DOHH2 (cell line): ENCODE results near the gene CCDC12.

ENCODE experiments used
- H3F3A ChIP-seq: fragments of 200-600 bp; sonication (generic), shearing (Covaris generic); 2 replicates; pipeline ENCODE4 v1.6.0; 2016; ENCODE audit warnings: antibody characterized with exemption, mild to moderate bottlenecking; ENCODE audit not compliant: control insufficient read depth, insufficient read depth
- H3K27ac ChIP-seq: fragments of 200-600 bp; sonication (generic); 2 replicates; pipeline ENCODE4 v1.5.1; 2014; ENCODE audit warnings: low read depth, mild to moderate bottlenecking, low read length, moderate library complexity
- H3K27me3 ChIP-seq: fragments of 200-600 bp; sonication (generic); 2 replicates; pipeline ENCODE4 v1.6.1; 2014; ENCODE audit warnings: mild to moderate bottlenecking, low read length, mixed read lengths; ENCODE audit not compliant: control insufficient read depth
- H3K36me3 ChIP-seq: fragments of 200-600 bp; sonication (generic); 2 replicates; pipeline ENCODE4 v1.6.1; 2014; ENCODE audit warnings: mild to moderate bottlenecking, low read length, moderate library complexity, mixed read lengths; ENCODE audit not compliant: control insufficient read depth
- H3K4me1 ChIP-seq: fragments of 200-600 bp; sonication (generic); 2 replicates; pipeline ENCODE4 v1.6.1; 2014; ENCODE audit warnings: mild to moderate bottlenecking, low read length, mixed read lengths; ENCODE audit not compliant: control insufficient read depth
- H3K4me2 ChIP-seq: fragments of 200-600 bp; sonication (generic); 2 replicates; pipeline ENCODE4 v1.6.0; 2014; ENCODE audit warnings: mild to moderate bottlenecking, low read length, moderate library complexity
- H3K4me3 ChIP-seq: fragments of 200-600 bp; sonication (generic); 2 replicates; pipeline ENCODE4 v1.5.1; 2014; ENCODE audit warnings: mild to moderate bottlenecking, low read length, mixed read lengths
- H3K79me2 ChIP-seq: fragments of 200-600 bp; sonication (generic); 2 replicates; pipeline ENCODE4 v1.6.1; 2014; ENCODE audit warnings: mild to moderate bottlenecking, low read length, mixed read lengths; ENCODE audit not compliant: control insufficient read depth
- H3K9me2 ChIP-seq: fragments of 200-600 bp; sonication (generic); replicated peaks from 2 replicates; pipeline ENCODE4 v1.6.1; 2014; ENCODE audit warnings: mild to moderate bottlenecking, low read length, mixed read lengths; ENCODE audit not compliant: control insufficient read depth
- H3K9me3 ChIP-seq: fragments of 200-600 bp; sonication (generic); 2 replicates; pipeline ENCODE4 v1.6.1; 2014; ENCODE audit warnings: antibody characterized with exemption, low read length, mixed read lengths; ENCODE audit not compliant: control insufficient read depth, insufficient read depth
- H4K20me1 ChIP-seq: fragments of 200-600 bp; sonication (generic); 2 replicates; pipeline ENCODE4 v1.6.0; 2014; ENCODE audit warnings: low read depth, mild to moderate bottlenecking, antibody characterized with exemption, low read length, moderate library complexity; ENCODE audit not compliant: control insufficient read depth, insufficient read depth
- EZH2phosphoT487 ChIP-seq: fragments of 200-600 bp; sonication (generic); IDR thresholded peaks from 2 replicates; pipeline ENCODE4 v1.6.1; 2017; ENCODE audit warnings: borderline replicate concordance, mild to moderate bottlenecking, antibody characterized with exemption, low read length, moderate library complexity, mixed read lengths
- TF ChIP-seq, protein P1 (sequence below): fragments of 200-600 bp; sonication (generic); IDR thresholded peaks from one replicate; pipeline ENCODE4 v1.5.1; 2014; ENCODE audit warnings: antibody characterized with exemption, mild to moderate bottlenecking, low read depth, low read length; ENCODE audit not compliant: poor library complexity, severe bottlenecking

Gene CCDC12

GRCh38 chr3:46948830-46949671 lies 27.5 kb downstream of the CCDC12 start:
- no peaks in the 10 kb centered on the region for H3F3A ChIP-seq
- TF ChIP-seq, protein P1, sequence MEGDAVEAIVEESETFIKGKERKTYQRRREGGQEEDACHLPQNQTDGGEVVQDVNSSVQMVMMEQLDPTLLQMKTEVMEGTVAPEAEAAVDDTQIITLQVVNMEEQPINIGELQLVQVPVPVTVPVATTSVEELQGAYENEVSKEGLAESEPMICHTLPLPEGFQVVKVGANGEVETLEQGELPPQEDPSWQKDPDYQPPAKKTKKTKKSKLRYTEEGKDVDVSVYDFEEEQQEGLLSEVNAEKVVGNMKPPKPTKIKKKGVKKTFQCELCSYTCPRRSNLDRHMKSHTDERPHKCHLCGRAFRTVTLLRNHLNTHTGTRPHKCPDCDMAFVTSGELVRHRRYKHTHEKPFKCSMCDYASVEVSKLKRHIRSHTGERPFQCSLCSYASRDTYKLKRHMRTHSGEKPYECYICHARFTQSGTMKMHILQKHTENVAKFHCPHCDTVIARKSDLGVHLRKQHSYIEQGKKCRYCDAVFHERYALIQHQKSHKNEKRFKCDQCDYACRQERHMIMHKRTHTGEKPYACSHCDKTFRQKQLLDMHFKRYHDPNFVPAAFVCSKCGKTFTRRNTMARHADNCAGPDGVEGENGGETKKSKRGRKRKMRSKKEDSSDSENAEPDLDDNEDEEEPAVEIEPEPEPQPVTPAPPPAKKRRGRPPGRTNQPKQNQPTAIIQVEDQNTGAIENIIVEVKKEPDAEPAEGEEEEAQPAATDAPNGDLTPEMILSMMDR = no peak
- TF ChIP-seq EZH2phosphoT487 = no peak
- H3K9me3 ChIP-seq = no peaks in the 10 kb centered on the region
- no peaks in the 10 kb centered on the region for H3K9me2 ChIP-seq
- H3K79me2 ChIP-seq = peaks cover 98% of the 10 kb centered on the region
- H3K27ac ChIP-seq = no peak overlapping the region
- H3K4me1 ChIP-seq = peaks cover 44% of the 10 kb centered on the region
- H3K4me2 ChIP-seq = no peak overlapping the region
- H3K36me3 ChIP-seq = peaks cover 71% of the 10 kb centered on the region
- peaks cover 46% of the 10 kb centered on the region for H4K20me1 ChIP-seq
- no peaks in the 10 kb centered on the region for H3K27me3 ChIP-seq
- no peak overlapping the region for H3K4me3 ChIP-seq

DNA sequence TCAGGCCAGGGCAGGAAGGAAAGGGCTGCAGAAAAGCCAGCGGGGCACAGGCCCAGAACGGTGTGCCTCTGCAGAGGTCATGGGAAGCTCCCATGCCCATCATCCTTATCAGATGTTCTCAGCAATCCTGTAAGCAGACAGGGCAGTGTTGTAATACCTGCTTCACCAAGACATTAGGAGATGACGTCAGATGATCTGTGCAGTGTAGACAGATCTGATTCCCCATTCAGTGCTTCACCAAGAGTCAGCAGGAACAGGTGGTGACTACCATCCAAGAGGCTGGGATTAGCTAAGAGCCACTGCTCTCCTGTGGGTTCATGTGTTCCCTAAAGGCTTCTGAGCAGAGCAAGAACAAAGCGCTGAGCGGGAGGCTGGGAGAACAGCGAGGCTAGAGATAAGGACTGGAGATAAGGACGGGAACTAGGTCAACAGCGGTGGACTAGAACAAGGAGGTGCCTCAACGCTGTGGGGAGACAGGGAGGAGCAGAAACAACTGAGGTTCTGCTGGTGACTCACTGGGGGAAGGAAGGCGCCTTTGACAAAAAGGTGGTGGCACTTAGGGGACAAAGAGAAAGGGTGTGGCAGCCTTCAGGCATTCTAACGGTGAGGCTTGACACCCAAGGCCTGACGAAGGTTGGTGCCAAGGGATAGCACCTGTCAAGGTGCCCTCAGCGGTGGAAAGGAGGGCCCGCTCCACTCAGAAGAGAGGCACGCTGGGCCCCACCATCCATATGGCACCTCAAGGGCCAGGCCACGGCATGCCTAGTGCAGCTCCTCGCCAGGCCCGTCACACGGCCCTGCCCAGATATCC lies 28.4 kb downstream of the CCDC12 start:
- Histone ChIP-seq H3K4me3 (no peak overlapping the region), H3F3A (no peaks in the 10 kb centered on the region), H3K27me3 (no peaks in the 10 kb centered on the region), H4K20me1 (peaks cover 45% of the 10 kb centered on the region), H3K27ac (no peak overlapping the region), H3K4me2 (no peak overlapping the region), H3K79me2 (peaks cover 98% of the 10 kb centered on the region), H3K9me3 (no peaks in the 10 kb centered on the region), H3K36me3 (peaks cover 70% of the 10 kb centered on the region), H3K4me1 (peaks cover 36% of the 10 kb centered on the region), H3K9me2 (no peaks in the 10 kb centered on the region)
- TF ChIP-seq, protein P1 = no peak
- TF ChIP-seq EZH2phosphoT487 = no peak

- Histone ChIP-seq H3K9me2 (no peaks in the 10 kb centered on the region), H3K4me1 (peaks cover 29% of the 10 kb centered on the region), H3K4me3 (no peak overlapping the region), H3K36me3 (peaks cover 72% of the 10 kb centered on the region), H3K27me3 (no peaks in the 10 kb centered on the region), H3K27ac (no peak overlapping the region), H3K9me3 (no peaks in the 10 kb centered on the region), H3F3A (no peaks in the 10 kb centered on the region), H3K4me2 (no peak overlapping the region), H3K79me2 (peaks cover 98% of the 10 kb centered on the region), H4K20me1 (peaks cover 43% of the 10 kb centered on the region)
- TF ChIP-seq, protein P1 = no peak
- TF ChIP-seq EZH2phosphoT487 = no peak
These were observed 29.0 kb downstream of the CCDC12 start for GRCh38 chr3:46947546-46947901.
